ENCODE results near the gene C12orf75. TPM values are rescaled to one million over a fixed set of nuclear protein-coding genes. Genes with fewer than 3 reads are reported as not detected.

The C12orf75 gene
- total and polyA plus RNA-seq, 2 experiments from 2014 or later, result 43.9 to 69.8 TPM

- Histone ChIP-seq H4K20me1 (replicated peaks; ENCODE audit: insufficient read depth) (no peaks in the 10 kb centered on the region), H3K4me3 (no peak overlapping the region), H3K27ac (ENCODE audit: low read depth) (no peak overlapping the region), H3F3A (replicated peaks; ENCODE audit: low read depth) (no peaks in the 10 kb centered on the region), H3K36me3 (ENCODE audit: insufficient read depth) (no peaks in the 10 kb centered on the region), H3K9me2 (ENCODE audit: insufficient read depth) (peaks cover 10% of the 10 kb centered on the region; the same call in 1 of the 2 replicates), H3K4me2 (no peak overlapping the region), H3K4me1 (ENCODE audit: insufficient read depth) (no peaks in the 10 kb centered on the region), H3K79me2 (replicated peaks; ENCODE audit: insufficient read depth) (no peaks in the 10 kb centered on the region), H2AFZ (no peak overlapping the region), H3K27me3 (ENCODE audit: insufficient read depth) (no peaks in the 10 kb centered on the region)
- Mint-ChIP-seq H3K27ac (no peak overlapping the region), H3K27me3 (ENCODE audit: insufficient read depth, low read depth, poor library complexity) (no peaks in the 10 kb centered on the region), H3K4me1 (no peaks in the 10 kb centered on the region), H3K36me3 (ENCODE audit: low read depth) (no peaks in the 10 kb centered on the region), H3K9me3 (no peaks in the 10 kb centered on the region; the same call in 2 of the 3 replicates), H3K4me3 (no peak overlapping the region)
- TF ChIP-seq POLR2AphosphoS5 (IDR thresholded peaks at IDR 0.05; ENCODE audit: low read depth) (no peak), JUNB (IDR thresholded peaks at IDR 0.05; ENCODE audit: unreplicated experiment) (no peak), NANOG (IDR thresholded peaks at IDR 0.05; ENCODE audit: borderline replicate concordance) (no peak), EZH2 (IDR thresholded peaks at IDR 0.05; ENCODE audit: low read depth, unreplicated experiment) (no peak), CREB1 (CRISPR knock-in tag; IDR thresholded peaks at IDR 0.05; ENCODE audit: low read depth) (no peak)
- TF ChIP-seq, protein P1, sequence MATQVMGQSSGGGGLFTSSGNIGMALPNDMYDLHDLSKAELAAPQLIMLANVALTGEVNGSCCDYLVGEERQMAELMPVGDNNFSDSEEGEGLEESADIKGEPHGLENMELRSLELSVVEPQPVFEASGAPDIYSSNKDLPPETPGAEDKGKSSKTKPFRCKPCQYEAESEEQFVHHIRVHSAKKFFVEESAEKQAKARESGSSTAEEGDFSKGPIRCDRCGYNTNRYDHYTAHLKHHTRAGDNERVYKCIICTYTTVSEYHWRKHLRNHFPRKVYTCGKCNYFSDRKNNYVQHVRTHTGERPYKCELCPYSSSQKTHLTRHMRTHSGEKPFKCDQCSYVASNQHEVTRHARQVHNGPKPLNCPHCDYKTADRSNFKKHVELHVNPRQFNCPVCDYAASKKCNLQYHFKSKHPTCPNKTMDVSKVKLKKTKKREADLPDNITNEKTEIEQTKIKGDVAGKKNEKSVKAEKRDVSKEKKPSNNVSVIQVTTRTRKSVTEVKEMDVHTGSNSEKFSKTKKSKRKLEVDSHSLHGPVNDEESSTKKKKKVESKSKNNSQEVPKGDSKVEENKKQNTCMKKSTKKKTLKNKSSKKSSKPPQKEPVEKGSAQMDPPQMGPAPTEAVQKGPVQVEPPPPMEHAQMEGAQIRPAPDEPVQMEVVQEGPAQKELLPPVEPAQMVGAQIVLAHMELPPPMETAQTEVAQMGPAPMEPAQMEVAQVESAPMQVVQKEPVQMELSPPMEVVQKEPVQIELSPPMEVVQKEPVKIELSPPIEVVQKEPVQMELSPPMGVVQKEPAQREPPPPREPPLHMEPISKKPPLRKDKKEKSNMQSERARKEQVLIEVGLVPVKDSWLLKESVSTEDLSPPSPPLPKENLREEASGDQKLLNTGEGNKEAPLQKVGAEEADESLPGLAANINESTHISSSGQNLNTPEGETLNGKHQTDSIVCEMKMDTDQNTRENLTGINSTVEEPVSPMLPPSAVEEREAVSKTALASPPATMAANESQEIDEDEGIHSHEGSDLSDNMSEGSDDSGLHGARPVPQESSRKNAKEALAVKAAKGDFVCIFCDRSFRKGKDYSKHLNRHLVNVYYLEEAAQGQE (IDR thresholded peaks at IDR 0.05; ENCODE audit: unreplicated experiment), result no peak
- TF ChIP-seq, protein P2, sequence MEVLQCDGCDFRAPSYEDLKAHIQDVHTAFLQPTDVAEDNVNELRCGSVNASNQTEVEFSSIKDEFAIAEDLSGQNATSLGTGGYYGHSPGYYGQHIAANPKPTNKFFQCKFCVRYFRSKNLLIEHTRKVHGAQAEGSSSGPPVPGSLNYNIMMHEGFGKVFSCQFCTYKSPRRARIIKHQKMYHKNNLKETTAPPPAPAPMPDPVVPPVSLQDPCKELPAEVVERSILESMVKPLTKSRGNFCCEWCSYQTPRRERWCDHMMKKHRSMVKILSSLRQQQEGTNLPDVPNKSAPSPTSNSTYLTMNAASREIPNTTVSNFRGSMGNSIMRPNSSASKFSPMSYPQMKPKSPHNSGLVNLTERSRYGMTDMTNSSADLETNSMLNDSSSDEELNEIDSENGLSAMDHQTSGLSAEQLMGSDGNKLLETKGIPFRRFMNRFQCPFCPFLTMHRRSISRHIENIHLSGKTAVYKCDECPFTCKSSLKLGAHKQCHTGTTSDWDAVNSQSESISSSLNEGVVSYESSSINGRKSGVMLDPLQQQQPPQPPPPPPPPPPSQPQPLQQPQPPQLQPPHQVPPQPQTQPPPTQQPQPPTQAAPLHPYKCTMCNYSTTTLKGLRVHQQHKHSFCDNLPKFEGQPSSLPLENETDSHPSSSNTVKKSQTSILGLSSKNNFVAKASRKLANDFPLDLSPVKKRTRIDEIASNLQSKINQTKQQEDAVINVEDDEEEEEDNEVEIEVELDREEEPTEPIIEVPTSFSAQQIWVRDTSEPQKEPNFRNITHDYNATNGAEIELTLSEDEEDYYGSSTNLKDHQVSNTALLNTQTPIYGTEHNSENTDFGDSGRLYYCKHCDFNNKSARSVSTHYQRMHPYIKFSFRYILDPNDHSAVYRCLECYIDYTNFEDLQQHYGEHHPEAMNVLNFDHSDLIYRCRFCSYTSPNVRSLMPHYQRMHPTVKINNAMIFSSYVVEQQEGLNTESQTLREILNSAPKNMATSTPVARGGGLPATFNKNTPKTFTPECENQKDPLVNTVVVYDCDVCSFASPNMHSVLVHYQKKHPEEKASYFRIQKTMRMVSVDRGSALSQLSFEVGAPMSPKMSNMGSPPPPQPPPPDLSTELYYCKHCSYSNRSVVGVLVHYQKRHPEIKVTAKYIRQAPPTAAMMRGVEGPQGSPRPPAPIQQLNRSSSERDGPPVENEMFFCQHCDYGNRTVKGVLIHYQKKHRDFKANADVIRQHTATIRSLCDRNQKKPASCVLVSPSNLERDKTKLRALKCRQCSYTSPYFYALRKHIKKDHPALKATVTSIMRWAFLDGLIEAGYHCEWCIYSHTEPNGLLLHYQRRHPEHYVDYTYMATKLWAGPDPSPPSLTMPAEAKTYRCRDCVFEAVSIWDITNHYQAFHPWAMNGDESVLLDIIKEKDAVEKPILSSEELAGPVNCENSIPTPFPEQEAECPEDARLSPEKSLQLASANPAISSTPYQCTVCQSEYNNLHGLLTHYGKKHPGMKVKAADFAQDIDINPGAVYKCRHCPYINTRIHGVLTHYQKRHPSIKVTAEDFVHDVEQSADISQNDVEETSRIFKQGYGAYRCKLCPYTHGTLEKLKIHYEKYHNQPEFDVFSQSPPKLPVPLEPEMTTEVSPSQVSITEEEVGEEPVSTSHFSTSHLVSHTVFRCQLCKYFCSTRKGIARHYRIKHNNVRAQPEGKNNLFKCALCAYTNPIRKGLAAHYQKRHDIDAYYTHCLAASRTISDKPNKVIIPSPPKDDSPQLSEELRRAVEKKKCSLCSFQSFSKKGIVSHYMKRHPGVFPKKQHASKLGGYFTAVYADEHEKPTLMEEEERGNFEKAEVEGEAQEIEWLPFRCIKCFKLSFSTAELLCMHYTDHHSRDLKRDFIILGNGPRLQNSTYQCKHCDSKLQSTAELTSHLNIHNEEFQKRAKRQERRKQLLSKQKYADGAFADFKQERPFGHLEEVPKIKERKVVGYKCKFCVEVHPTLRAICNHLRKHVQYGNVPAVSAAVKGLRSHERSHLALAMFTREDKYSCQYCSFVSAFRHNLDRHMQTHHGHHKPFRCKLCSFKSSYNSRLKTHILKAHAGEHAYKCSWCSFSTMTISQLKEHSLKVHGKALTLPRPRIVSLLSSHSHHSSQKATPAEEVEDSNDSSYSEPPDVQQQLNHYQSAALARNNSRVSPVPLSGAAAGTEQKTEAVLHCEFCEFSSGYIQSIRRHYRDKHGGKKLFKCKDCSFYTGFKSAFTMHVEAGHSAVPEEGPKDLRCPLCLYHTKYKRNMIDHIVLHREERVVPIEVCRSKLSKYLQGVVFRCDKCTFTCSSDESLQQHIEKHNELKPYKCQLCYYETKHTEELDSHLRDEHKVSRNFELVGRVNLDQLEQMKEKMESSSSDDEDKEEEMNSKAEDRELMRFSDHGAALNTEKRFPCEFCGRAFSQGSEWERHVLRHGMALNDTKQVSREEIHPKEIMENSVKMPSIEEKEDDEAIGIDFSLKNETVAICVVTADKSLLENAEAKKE (CRISPR knock-in tag; IDR thresholded peaks at IDR 0.05), result no peak
- TF ChIP-seq, protein P3, sequence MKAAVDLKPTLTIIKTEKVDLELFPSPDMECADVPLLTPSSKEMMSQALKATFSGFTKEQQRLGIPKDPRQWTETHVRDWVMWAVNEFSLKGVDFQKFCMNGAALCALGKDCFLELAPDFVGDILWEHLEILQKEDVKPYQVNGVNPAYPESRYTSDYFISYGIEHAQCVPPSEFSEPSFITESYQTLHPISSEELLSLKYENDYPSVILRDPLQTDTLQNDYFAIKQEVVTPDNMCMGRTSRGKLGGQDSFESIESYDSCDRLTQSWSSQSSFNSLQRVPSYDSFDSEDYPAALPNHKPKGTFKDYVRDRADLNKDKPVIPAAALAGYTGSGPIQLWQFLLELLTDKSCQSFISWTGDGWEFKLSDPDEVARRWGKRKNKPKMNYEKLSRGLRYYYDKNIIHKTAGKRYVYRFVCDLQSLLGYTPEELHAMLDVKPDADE (IDR thresholded peaks at IDR 0.05), result no peak
- DNase-seq (ENCODE audit: low spot score) (no peak), ATAC-seq (no peak)
Observed at GRCh38 chr12:105398930-105399329, 68.4 kb downstream of the C12orf75 start.

Data from GM23338 (cell line).